Pancreas (tissue), 10 donors: ENCODE data around the gene ZBTB37. TPM values are rescaled to one million over a fixed set of nuclear protein-coding genes. Genes with fewer than 3 reads are reported as not detected.

Source experiments
- ATAC-seq, 4 donors: fragments of 200-7000 bp; cut with Tn5 transposase; one replicate each; pipeline versions ENCODE4 v1.8.0 to v1.9.1; 2020; ENCODE audit warnings: mild to moderate bottlenecking in 4 of 4, moderate library complexity in 4 of 4
- DNase-seq, 6 donors: peaks; one replicate each; pipeline ENCODE4 v3.0.0-alpha.2; 2020
- FAIRE-seq: peaks from 2 replicates; lab custom pipeline; 2012; peaks lifted over from hg19 to GRCh38; lab: Jason Lieb, UNC
- H3K27ac ChIP-seq, 4 donors: fragments of 200-600 bp; sonication (generic); 1 replicate in 3 of 4; 2 replicates in 1 of 4; pipeline versions ENCODE4 v1.5.0 to v1.8.0; 2020
- H3K27me3 ChIP-seq, 4 donors: fragments of 200-600 bp; one replicate each; pipeline ENCODE4 v1.8.0; 2021
- H3K36me3 ChIP-seq, 3 donors: fragments of 200-600 bp; sonication (generic) in 1 of 3; one replicate each; pipeline versions ENCODE4 v1.5.0 to v1.8.0; 2020 to 2021
- H3K4me1 ChIP-seq, 3 donors: fragments of 200-600 bp; one replicate each; pipeline ENCODE4 v1.8.0; 2021
- H3K4me3 ChIP-seq, 4 donors: fragments of 200-600 bp; sonication (generic) in 2 of 4; one replicate each; pipeline versions ENCODE4 v1.5.0 to v1.8.0; 2020 to 2021
- H3K9me3 ChIP-seq, 4 donors: fragments of 200-600 bp; one replicate each; pipeline ENCODE4 v1.8.0; 2021
- CTCF ChIP-seq, 4 donors: fragments of 200-600 bp; sonication (generic) in 3 of 4; IDR thresholded peaks; one replicate each; pipeline versions ENCODE4 v1.5.0 to v1.8.0; 2021; ENCODE audit warnings: antibody characterized with exemption in 4 of 4
- WGBS, 2 donors: extraction: QIAGEN DNeasy Blood & Tissue Kit; methylation state at CpG; one replicate each; pipeline ENCODE4 v1.1.7; 2013; 5-methylcytosine and 5-hydroxymethylcytosine counted together
- intact Hi-C, 3 donors: fragments of 100-400 bp; cut with DNase I; formaldehyde crosslinking; loops; one replicate each; pipeline versions ENCODE4 v1.11.1 to v1.14.2; 2022
- polyA plus RNA-seq, 2 donors: library from polyadenylated mRNA; stranded (reverse); fragments of 200-250 nt; gene quantifications; one replicate each; pipeline ENCODE4 v1.2.3, GENCODE V29; 2013
- total RNA-seq, 6 donors: library from RNA; stranded (reverse); fragmentation: NEBNext Ultra II Directional in 4 of 6; extraction: Animal tissue kit (Norgen Biotek cat#: 25700) in 4 of 6; gene quantifications; one replicate each; pipeline versions ENCODE4 v1.2.1 to v1.2.4, GENCODE V29; 2021 to 2023
- donor health status: healthy with polysubstance abuse.
- donor health status: DM: no; HTN: no; CAD: no; lungs with moderate emphysema.
- donor health status: DM: no; HTN: no; CAD: no.
- donor health status: control.
- donor health status: control.
- donor health status: Bipolar disorder and iron deficiency.
- donor health status: DM: yes; HTN: yes; CAD: no.
- donor health status: DM: no; HTN: no; CAD: no.
- donor health status: DM: no; HTN: no; CAD: no.
- donor health status: DM: yes; HTN: yes; CAD: no.

Gene ZBTB37
- total RNA-seq (1 to 10 TPM; 3.8 to 7.0 (median 4.4) TPM), polyA plus RNA-seq (1 to 10 TPM; 1.2 to 1.3 TPM)

DNA sequence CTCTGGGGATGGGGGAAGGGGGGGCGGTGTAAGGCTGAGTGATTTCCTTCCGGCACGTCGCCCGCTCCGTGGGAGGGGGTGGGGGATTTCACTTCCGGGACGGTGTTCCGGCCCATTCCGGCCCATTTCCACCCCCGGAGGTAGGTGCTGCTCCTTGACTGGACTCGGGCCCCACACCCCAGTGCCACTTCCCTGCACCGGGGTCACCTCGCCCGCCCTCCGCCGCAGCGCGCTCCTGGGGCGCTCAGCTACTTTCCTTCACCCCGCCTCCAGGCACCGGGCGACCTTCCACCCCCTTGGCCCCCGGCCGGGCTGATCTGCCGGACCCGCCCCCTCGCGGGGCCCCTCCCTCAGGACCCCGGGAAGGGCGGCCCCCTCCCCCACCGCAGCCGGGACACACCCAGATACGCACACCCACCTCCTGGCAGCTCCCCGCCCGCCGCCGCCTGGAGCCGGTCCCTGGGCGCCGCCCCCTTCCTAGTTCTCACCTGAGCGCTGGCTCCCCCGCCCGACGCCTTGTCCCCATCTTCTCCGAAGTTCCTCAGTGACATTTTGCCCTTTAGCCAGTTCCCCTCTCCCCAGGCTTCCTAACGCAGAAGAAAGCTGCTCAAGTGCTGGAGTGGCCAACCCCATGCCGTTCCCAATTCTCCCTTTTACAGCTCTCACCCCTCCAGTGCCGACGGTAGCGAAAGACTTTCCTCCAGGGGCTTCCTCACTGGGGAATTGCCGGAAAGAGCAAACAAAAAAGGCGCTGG lies at the start of gene ZBTB37:
TSS of gene ZBTB37 (plus strand) at position 115 of the 755 bp plus-strand sequence. CDS start 1,846 bp downstream, outside the sequence.
- intact Hi-C loops = no loop called here
- FAIRE-seq = no peak
- Histone ChIP-seq H3K4me1 (peaks cover 10 to 30% (median 27%) of the 10 kb centered on the region in 3 donors), H3K27me3 (no peaks in the 10 kb centered on the region), H3K4me3 (peak within 1 kb of the TSS; percentile 59 to 78 (median 72)), H3K27ac (peak within 1 kb of the TSS; percentile 90 to 99 (median 96)), H3K36me3 (peaks cover 0 to 26% (median 20%) of the 10 kb centered on the region in 3 donors), H3K9me3 (no peaks in the 10 kb centered on the region)
- peak; percentile 94 to 98 (median 96) for DNase-seq
- peak; percentile 80 to 87 (median 84) for ATAC-seq
- 0 to 1% methylated on average over 40 to 53 of the region's 53 CpGs for WGBS, 2 donors
- no peak for TF ChIP-seq CTCF (IDR thresholded peaks at IDR 0.05)

- ATAC-seq (no peak), FAIRE-seq (no peak), DNase-seq (no peak)
- Histone ChIP-seq H3K27me3 (no peaks in the 10 kb centered on the region), H3K4me3 (no peak overlapping the region), H3K4me1 (peaks cover 0 to 3% (median 0%) of the 10 kb centered on the region in 3 donors), H3K9me3 (no peaks in the 10 kb centered on the region), H3K27ac (no peak overlapping the region), H3K36me3 (no peaks in the 10 kb centered on the region)
- intact Hi-C loops = no loop called here
- TF ChIP-seq CTCF (IDR thresholded peaks at IDR 0.05) = no peak
- 59 to 70% methylated on average over 1 of the region's 1 CpG for WGBS, 2 donors
Measured at GRCh38 chr1:173818459-173818858, 49.7 kb upstream of the ZBTB37 start.

GRCh38 chr1:173821680-173822079 lies 46.5 kb upstream of the ZBTB37 start:
- DNase-seq (no peak), FAIRE-seq (no peak), ATAC-seq (no peak)
- no peak for TF ChIP-seq CTCF (IDR thresholded peaks at IDR 0.05)
- intact Hi-C loops = no loop called here
- WGBS, 2 donors = 96% methylated on average over 4 of the region's 4 CpGs
- H3K36me3 ChIP-seq = no peaks in the 10 kb centered on the region
- no peaks in the 10 kb centered on the region for H3K9me3 ChIP-seq
- H3K4me1 ChIP-seq = peaks cover 0 to 5% (median 0%) of the 10 kb centered on the region in 3 donors
- no peak overlapping the region for H3K27ac ChIP-seq
- H3K27me3 ChIP-seq = no peaks in the 10 kb centered on the region
- no peak overlapping the region for H3K4me3 ChIP-seq

DNA sequence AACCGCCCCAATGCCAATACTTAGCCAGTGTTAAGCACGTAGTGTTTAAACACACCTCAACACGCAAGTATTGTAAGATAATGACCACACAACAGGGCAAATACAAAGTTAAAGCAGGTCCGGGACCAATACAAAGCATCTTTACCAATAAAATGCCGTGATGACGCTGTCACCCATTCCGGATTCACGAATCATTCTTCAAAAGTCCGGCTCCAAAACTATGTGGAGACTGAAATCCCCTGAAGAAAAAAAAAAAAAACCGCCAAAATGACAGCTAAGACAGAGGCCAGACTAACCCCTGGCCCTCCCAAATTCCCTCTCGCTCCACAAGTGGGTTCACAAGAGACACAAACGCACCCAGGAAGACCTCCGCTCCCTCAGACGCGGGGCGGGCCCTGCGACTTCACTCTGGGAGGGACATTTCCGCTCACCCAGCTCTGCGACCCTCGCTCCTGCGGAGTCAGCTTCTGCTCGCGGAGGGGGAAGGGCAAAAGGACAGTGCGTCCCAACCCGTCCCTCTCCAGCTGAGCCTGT lies 44.3 kb upstream of the ZBTB37 start:
- DNase-seq = no peak
- H3K27ac ChIP-seq = peak overlapping the region; percentile 66 to 91 (median 84)
- H3K27me3 ChIP-seq = no peaks in the 10 kb centered on the region
- intact Hi-C loops = no loop called here
- peaks cover 0 to 5% (median 0%) of the 10 kb centered on the region in 3 donors for H3K4me1 ChIP-seq
- H3K4me3 ChIP-seq = peak overlapping the region; percentile 33 to 78 (median 56)
- no peaks in the 10 kb centered on the region for H3K36me3 ChIP-seq
- peak; percentile 1 to 29 (median 9) for ATAC-seq
- no peak for TF ChIP-seq CTCF (IDR thresholded peaks at IDR 0.05)
- FAIRE-seq = no peak
- 1% methylated on average over 24 to 25 of the region's 25 CpGs for WGBS, 2 donors
- H3K9me3 ChIP-seq = no peaks in the 10 kb centered on the region
